ENCODE data around the gene ZC3H4.
"Not testable (repeated sequence)": the region's sequence is repeated elsewhere in the genome, so short reads cannot be mapped to it uniquely, and the experiment has no call there.

The ZC3H4 gene

GRCh38 chr19:47081095-47081494 is 32.5 kb downstream of the ZC3H4 start:
- Histone ChIP-seq H3K36me3 (ENCODE audit: control insufficient read depth, insufficient read depth, low read length) (peaks cover 43% of the 10 kb centered on the region), H3K27me3 (ENCODE audit: control insufficient read depth, insufficient read depth, low read length) (no peaks in the 10 kb centered on the region), H3K4me1 (ENCODE audit: control insufficient read depth, insufficient read depth, low read length) (no peaks in the 10 kb centered on the region), H3K9me3 (ENCODE audit: control insufficient read depth, insufficient read depth, low read length) (no peaks in the 10 kb centered on the region), H3K4me3 (ENCODE audit: low read length) (no peak overlapping the region), H3K27ac (ENCODE audit: low read length) (no peak overlapping the region)
- no peak for DNase-seq (ENCODE audit: low read depth, low spot score)
- WGBS (ENCODE audit: insufficient coverage, insufficient read length), result no CpG with 5 or more reads among the region's 6 CpGs

- not testable (repeated sequence) for H3K9me3 ChIP-seq (ENCODE audit: control insufficient read depth, insufficient read depth, low read length); H3K27ac ChIP-seq (ENCODE audit: low read length); DNase-seq (ENCODE audit: low read depth, low spot score); H3K4me3 ChIP-seq (ENCODE audit: low read length); H3K27me3 ChIP-seq (ENCODE audit: control insufficient read depth, insufficient read depth, low read length); H3K4me1 ChIP-seq (ENCODE audit: control insufficient read depth, insufficient read depth, low read length)
- H3K36me3 ChIP-seq (ENCODE audit: control insufficient read depth, insufficient read depth, low read length), result peaks cover 31% of the 10 kb centered on the region
- WGBS (ENCODE audit: insufficient coverage, insufficient read length), result no CpG with 5 or more reads among the region's 13 CpGs
Measured at GRCh38 chr19:47078351-47078750, 35.2 kb downstream of the ZC3H4 start.

- H3K36me3 ChIP-seq (ENCODE audit: control insufficient read depth, insufficient read depth, low read length), result peaks cover 28% of the 10 kb centered on the region
- no peak overlapping the region for H3K4me3 ChIP-seq (ENCODE audit: low read length)
- WGBS (ENCODE audit: insufficient coverage, insufficient read length), result no CpG with 5 or more reads among the region's 13 CpGs
- no peak overlapping the region for H3K27ac ChIP-seq (ENCODE audit: low read length)
- DNase-seq (ENCODE audit: low read depth, low spot score), result no peak
- H3K4me1 ChIP-seq (ENCODE audit: control insufficient read depth, insufficient read depth, low read length), result no peaks in the 10 kb centered on the region
- no peaks in the 10 kb centered on the region for H3K9me3 ChIP-seq (ENCODE audit: control insufficient read depth, insufficient read depth, low read length)
- H3K27me3 ChIP-seq (ENCODE audit: control insufficient read depth, insufficient read depth, low read length), result no peaks in the 10 kb centered on the region
Measured at GRCh38 chr19:47075941-47076340, 37.6 kb downstream of the ZC3H4 start.

GRCh38 chr19:47075179-47075810 is 38.3 kb downstream of the ZC3H4 start:
- no peaks in the 10 kb centered on the region for H3K27me3 ChIP-seq (ENCODE audit: control insufficient read depth, insufficient read depth, low read length)
- H3K4me3 ChIP-seq (ENCODE audit: low read length), result no peak overlapping the region
- peaks cover 32% of the 10 kb centered on the region for H3K36me3 ChIP-seq (ENCODE audit: control insufficient read depth, insufficient read depth, low read length)
- no peak for DNase-seq (ENCODE audit: low read depth, low spot score)
- H3K4me1 ChIP-seq (ENCODE audit: control insufficient read depth, insufficient read depth, low read length), result no peaks in the 10 kb centered on the region
- no CpG with 5 or more reads among the region's 15 CpGs for WGBS (ENCODE audit: insufficient coverage, insufficient read length)
- no peak overlapping the region for H3K27ac ChIP-seq (ENCODE audit: low read length)
- no peaks in the 10 kb centered on the region for H3K9me3 ChIP-seq (ENCODE audit: control insufficient read depth, insufficient read depth, low read length)

GRCh38 chr19:47074621-47075020 is 39.0 kb downstream of the ZC3H4 start:
- no peak for DNase-seq (ENCODE audit: low read depth, low spot score)
- Histone ChIP-seq H3K4me1 (ENCODE audit: control insufficient read depth, insufficient read depth, low read length) (no peaks in the 10 kb centered on the region), H3K27ac (ENCODE audit: low read length) (no peak overlapping the region), H3K4me3 (ENCODE audit: low read length) (no peak overlapping the region), H3K36me3 (ENCODE audit: control insufficient read depth, insufficient read depth, low read length) (peaks cover 39% of the 10 kb centered on the region), H3K27me3 (ENCODE audit: control insufficient read depth, insufficient read depth, low read length) (no peaks in the 10 kb centered on the region), H3K9me3 (ENCODE audit: control insufficient read depth, insufficient read depth, low read length) (no peaks in the 10 kb centered on the region)
- no CpG with 5 or more reads among the region's 9 CpGs for WGBS (ENCODE audit: insufficient coverage, insufficient read length)

GRCh38 chr19:47073574-47073973 is 40.0 kb downstream of the ZC3H4 start:
- Histone ChIP-seq H3K4me3 (ENCODE audit: low read length) (no peak overlapping the region), H3K27me3 (ENCODE audit: control insufficient read depth, insufficient read depth, low read length) (no peaks in the 10 kb centered on the region), H3K27ac (ENCODE audit: low read length) (no peak overlapping the region), H3K4me1 (ENCODE audit: control insufficient read depth, insufficient read depth, low read length) (no peaks in the 10 kb centered on the region), H3K9me3 (ENCODE audit: control insufficient read depth, insufficient read depth, low read length) (no peaks in the 10 kb centered on the region), H3K36me3 (ENCODE audit: control insufficient read depth, insufficient read depth, low read length) (peaks cover 39% of the 10 kb centered on the region)
- WGBS (ENCODE audit: insufficient coverage, insufficient read length), result no CpG with 5 or more reads among the region's 10 CpGs
- DNase-seq (ENCODE audit: low read depth, low spot score), result no peak

GRCh38 chr19:47072323-47072722 is 41.3 kb downstream of the ZC3H4 start:
- WGBS (ENCODE audit: insufficient coverage, insufficient read length), result no CpG with 5 or more reads among the region's 17 CpGs
- no peak for DNase-seq (ENCODE audit: low read depth, low spot score)
- H3K36me3 ChIP-seq (ENCODE audit: control insufficient read depth, insufficient read depth, low read length), result peaks cover 45% of the 10 kb centered on the region
- no peaks in the 10 kb centered on the region for H3K9me3 ChIP-seq (ENCODE audit: control insufficient read depth, insufficient read depth, low read length)
- no peaks in the 10 kb centered on the region for H3K27me3 ChIP-seq (ENCODE audit: control insufficient read depth, insufficient read depth, low read length)
- H3K4me1 ChIP-seq (ENCODE audit: control insufficient read depth, insufficient read depth, low read length), result no peaks in the 10 kb centered on the region
- no peak overlapping the region for H3K4me3 ChIP-seq (ENCODE audit: low read length)
- no peak overlapping the region for H3K27ac ChIP-seq (ENCODE audit: low read length)

- Histone ChIP-seq H3K4me3 (ENCODE audit: low read length) (no peak overlapping the region; the same call in 1 of the 2 replicates), H3K27ac (ENCODE audit: low read length) (no peak overlapping the region), H3K36me3 (ENCODE audit: control insufficient read depth, insufficient read depth, low read length) (peaks cover 51% of the 10 kb centered on the region), H3K9me3 (ENCODE audit: control insufficient read depth, insufficient read depth, low read length) (no peaks in the 10 kb centered on the region), H3K27me3 (ENCODE audit: control insufficient read depth, insufficient read depth, low read length) (no peaks in the 10 kb centered on the region), H3K4me1 (ENCODE audit: control insufficient read depth, insufficient read depth, low read length) (no peaks in the 10 kb centered on the region)
- no peak for DNase-seq (ENCODE audit: low read depth, low spot score)
- no CpG with 5 or more reads among the region's 12 CpGs for WGBS (ENCODE audit: insufficient coverage, insufficient read length)
Measured at GRCh38 chr19:47071731-47072130, 41.8 kb downstream of the ZC3H4 start.

- no peaks in the 10 kb centered on the region for H3K9me3 ChIP-seq (ENCODE audit: control insufficient read depth, insufficient read depth, low read length)
- no peaks in the 10 kb centered on the region for H3K4me1 ChIP-seq (ENCODE audit: control insufficient read depth, insufficient read depth, low read length)
- no CpG with 5 or more reads among the region's 18 CpGs for WGBS (ENCODE audit: insufficient coverage, insufficient read length)
- peaks cover 50% of the 10 kb centered on the region for H3K36me3 ChIP-seq (ENCODE audit: control insufficient read depth, insufficient read depth, low read length)
- H3K27ac ChIP-seq (ENCODE audit: low read length), result no peak overlapping the region
- no peak for DNase-seq (ENCODE audit: low read depth, low spot score)
- H3K27me3 ChIP-seq (ENCODE audit: control insufficient read depth, insufficient read depth, low read length), result no peaks in the 10 kb centered on the region
- H3K4me3 ChIP-seq (ENCODE audit: low read length), result no peak overlapping the region
Measured at GRCh38 chr19:47070756-47071155, 42.8 kb downstream of the ZC3H4 start.

- 0 out of 2 replicates have a peak, but pooled peaks cover 1% of the 10 kb centered on the region for H3K4me1 ChIP-seq (ENCODE audit: control insufficient read depth, insufficient read depth, low read length)
- no peak for DNase-seq (ENCODE audit: low read depth, low spot score)
- H3K36me3 ChIP-seq (ENCODE audit: control insufficient read depth, insufficient read depth, low read length), result peaks cover 50% of the 10 kb centered on the region
- WGBS (ENCODE audit: insufficient coverage, insufficient read length), result no CpG with 5 or more reads among the region's 15 CpGs
- no peaks in the 10 kb centered on the region for H3K9me3 ChIP-seq (ENCODE audit: control insufficient read depth, insufficient read depth, low read length)
- no peak overlapping the region for H3K27ac ChIP-seq (ENCODE audit: low read length)
- no peak overlapping the region for H3K4me3 ChIP-seq (ENCODE audit: low read length)
- H3K27me3 ChIP-seq (ENCODE audit: control insufficient read depth, insufficient read depth, low read length), result no peaks in the 10 kb centered on the region
Measured at GRCh38 chr19:47069795-47070194, 43.8 kb downstream of the ZC3H4 start.

GRCh38 chr19:47068876-47069406 is 44.6 kb downstream of the ZC3H4 start:
- Histone ChIP-seq H3K27me3 (ENCODE audit: control insufficient read depth, insufficient read depth, low read length) (no peaks in the 10 kb centered on the region), H3K27ac (ENCODE audit: low read length) (no peak overlapping the region), H3K4me1 (ENCODE audit: control insufficient read depth, insufficient read depth, low read length) (0 out of 2 replicates have a peak, but pooled peaks cover 1% of the 10 kb centered on the region), H3K36me3 (ENCODE audit: control insufficient read depth, insufficient read depth, low read length) (peaks cover 50% of the 10 kb centered on the region), H3K4me3 (ENCODE audit: low read length) (no peak overlapping the region), H3K9me3 (ENCODE audit: control insufficient read depth, insufficient read depth, low read length) (no peaks in the 10 kb centered on the region)
- DNase-seq (ENCODE audit: low read depth, low spot score), result no peak
- WGBS (ENCODE audit: insufficient coverage, insufficient read length), result no CpG with 5 or more reads among the region's 18 CpGs
